ENCODE results near the gene TMPO.
A peak's percentile ranks its signal among the peaks of the same experiment; 100 is the strongest.
"Not testable (repeated sequence)": the region's sequence is repeated elsewhere in the genome, so short reads cannot be mapped to it uniquely, and the experiment has no call there.

TMPO gene

DNA sequence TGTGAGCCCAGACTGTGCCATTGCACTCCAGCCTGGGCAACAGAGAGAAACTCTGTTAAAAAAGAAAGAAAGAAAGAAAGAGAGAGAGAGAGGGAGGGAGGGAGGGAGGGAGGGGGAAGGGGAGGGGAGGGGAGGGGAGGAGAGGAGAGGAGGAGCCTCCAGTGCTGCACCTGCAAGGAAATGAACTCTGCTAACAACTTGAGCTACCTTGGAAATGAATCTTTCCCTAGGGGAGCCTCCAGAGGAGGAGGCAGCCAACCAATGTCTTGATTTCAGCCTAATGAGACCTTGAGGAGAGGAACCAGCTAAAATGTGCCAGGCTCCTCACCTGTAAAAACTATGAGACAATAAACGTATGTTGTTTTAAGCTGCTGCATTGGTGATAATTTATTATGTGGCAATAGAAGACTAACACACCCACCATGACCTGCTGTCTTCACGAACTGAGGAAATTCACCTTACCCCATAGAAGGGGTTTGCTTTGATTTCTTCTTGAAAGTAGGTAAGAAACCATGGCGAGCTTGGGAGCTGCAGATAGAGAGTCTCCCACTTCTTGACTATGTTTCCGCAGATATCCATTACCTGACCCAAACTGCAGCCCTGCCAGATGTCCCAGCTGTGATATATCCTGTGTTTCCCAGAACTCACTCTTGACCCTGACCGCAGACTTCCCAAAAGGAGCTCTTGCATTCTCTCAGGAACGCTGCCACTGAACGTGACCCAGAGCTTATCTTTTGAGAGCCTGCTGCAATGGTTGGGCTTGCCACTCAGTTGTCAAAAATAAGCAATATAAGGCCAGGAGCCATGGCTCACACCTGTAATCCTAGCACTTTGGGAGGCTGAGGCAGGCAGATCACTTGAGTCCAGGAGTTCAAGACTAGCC lies 31.5 kb upstream of the TMPO start:
- Histone ChIP-seq H3K9me3 (ENCODE audit: control insufficient read depth in 5 of 5, low read length in 5 of 5) (no peaks in the 10 kb centered on the region), H3K27ac (ENCODE audit: low read depth, low read length) (no peak overlapping the region), H3K36me3 (ENCODE audit: control insufficient read depth in 5 of 5, insufficient read depth in 5 of 5, low read length in 5 of 5) (no peaks in the 10 kb centered on the region), H3K4me3 (ENCODE audit: low read depth in 1 of 5, low read length in 5 of 5) (no peak overlapping the region), H3K9ac (ENCODE audit: low read length in 5 of 5) (no peak overlapping the region), H3K27me3 (ENCODE audit: control insufficient read depth in 5 of 5, insufficient read depth in 4 of 5, low read length in 5 of 5) (no peaks in the 10 kb centered on the region), H3K4me1 (ENCODE audit: control insufficient read depth in 5 of 5, insufficient read depth in 5 of 5, low read length in 5 of 5) (no peaks in the 10 kb centered on the region)

DNA sequence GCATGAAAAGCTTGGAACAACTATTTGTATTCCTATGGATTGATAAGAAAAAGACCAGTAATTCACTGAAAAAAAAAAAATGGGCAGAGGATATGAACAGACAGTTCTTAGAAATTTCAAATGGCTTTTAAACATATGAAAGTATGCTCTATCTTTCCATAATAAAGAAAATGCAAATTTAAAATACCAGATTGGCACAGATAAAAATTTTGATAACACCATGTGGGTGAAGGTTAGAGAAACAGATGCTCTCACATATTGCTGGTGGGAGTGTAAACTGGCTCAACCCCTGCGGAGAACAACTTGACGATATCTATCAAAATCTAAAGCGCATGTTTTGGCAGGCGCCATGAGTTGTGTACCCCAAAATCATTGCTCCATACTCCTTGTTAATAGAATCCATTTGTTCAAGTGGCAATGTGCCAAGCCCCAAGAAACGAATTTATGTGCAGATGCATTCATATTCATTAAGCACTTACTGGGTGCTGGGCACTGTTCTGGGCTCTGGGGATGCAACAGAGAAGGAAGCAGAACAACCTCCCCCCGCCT lies 29.5 kb upstream of the TMPO start:
- no peaks in the 10 kb centered on the region for H3K27me3 ChIP-seq (ENCODE audit: control insufficient read depth in 5 of 5, insufficient read depth in 4 of 5, low read length in 5 of 5)
- no peaks in the 10 kb centered on the region for H3K36me3 ChIP-seq (ENCODE audit: control insufficient read depth in 5 of 5, insufficient read depth in 5 of 5, low read length in 5 of 5)
- no peak overlapping the region for H3K27ac ChIP-seq (ENCODE audit: low read depth, low read length)
- no peak overlapping the region for H3K4me3 ChIP-seq (ENCODE audit: low read depth in 1 of 5, low read length in 5 of 5)
- peaks cover 0 to 5% (median 4%) of the 10 kb centered on the region in 5 donors for H3K4me1 ChIP-seq (ENCODE audit: control insufficient read depth in 5 of 5, insufficient read depth in 5 of 5, low read length in 5 of 5)
- no peak overlapping the region for H3K9ac ChIP-seq (ENCODE audit: low read length in 5 of 5)
- H3K9me3 ChIP-seq (ENCODE audit: control insufficient read depth in 5 of 5, low read length in 5 of 5), result no peaks in the 10 kb centered on the region

DNA sequence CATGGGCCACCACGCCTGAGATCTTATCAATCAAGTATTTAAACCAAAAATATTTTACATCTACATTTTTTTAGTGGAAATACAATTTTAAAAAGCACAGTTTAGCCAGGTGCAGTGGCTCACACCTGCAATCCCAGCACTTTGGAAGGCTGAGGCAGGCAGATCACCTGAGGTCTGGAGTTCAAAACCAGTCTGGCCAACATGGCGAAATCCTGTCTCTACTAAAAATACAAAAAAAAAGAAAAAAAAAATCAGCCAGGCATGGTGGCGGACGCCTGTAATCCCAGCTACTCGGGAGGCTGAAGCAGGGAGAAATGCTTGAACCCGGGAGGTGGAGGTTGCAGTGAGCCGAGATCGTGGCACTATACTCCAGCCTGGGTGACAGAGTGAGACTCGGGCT lies 27.0 kb upstream of the TMPO start:
- H3K27me3 ChIP-seq (ENCODE audit: control insufficient read depth in 5 of 5, insufficient read depth in 4 of 5, low read length in 5 of 5), result not testable (repeated sequence)
- peaks cover 0 to 14% (median 9%) of the 10 kb centered on the region in 5 donors for H3K4me1 ChIP-seq (ENCODE audit: control insufficient read depth in 5 of 5, insufficient read depth in 5 of 5, low read length in 5 of 5)

DNA sequence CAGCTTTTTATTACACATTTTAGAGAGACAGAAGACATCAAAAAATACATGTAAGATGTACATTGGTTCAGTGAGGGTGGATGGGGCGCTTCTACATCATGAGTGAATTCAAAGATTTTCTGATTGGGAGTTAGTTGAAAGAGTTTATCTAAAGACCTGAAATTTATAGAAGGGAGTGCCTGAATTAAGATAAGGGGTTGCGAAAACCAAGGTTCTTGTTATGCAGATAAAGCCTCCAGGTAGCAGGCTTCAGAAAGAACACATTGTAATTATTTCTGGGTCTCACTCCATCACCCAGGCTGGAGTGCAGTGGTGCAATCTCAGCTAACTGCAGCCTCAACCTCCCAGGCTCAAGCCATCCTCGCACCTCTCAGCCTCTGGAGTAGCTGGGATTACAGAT lies 26.2 kb upstream of the TMPO start:
- Histone ChIP-seq H3K27me3 (ENCODE audit: control insufficient read depth in 5 of 5, insufficient read depth in 4 of 5, low read length in 5 of 5) (no peaks in the 10 kb centered on the region), H3K4me1 (ENCODE audit: control insufficient read depth in 5 of 5, insufficient read depth in 5 of 5, low read length in 5 of 5) (peaks cover 0 to 14% (median 9%) of the 10 kb centered on the region in 5 donors), H3K4me3 (ENCODE audit: low read depth in 1 of 5, low read length in 5 of 5) (no peak overlapping the region), H3K9me3 (ENCODE audit: control insufficient read depth in 5 of 5, low read length in 5 of 5) (no peaks in the 10 kb centered on the region), H3K9ac (ENCODE audit: low read length in 5 of 5) (no peak overlapping the region), H3K27ac (ENCODE audit: low read depth, low read length) (no peak overlapping the region), H3K36me3 (ENCODE audit: control insufficient read depth in 5 of 5, insufficient read depth in 5 of 5, low read length in 5 of 5) (no peaks in the 10 kb centered on the region)

More for the DNA sequence above, 27.0 kb upstream of the TMPO start:
- H3K9me3 ChIP-seq (ENCODE audit: control insufficient read depth in 5 of 5, low read length in 5 of 5); H3K9ac ChIP-seq (ENCODE audit: low read length in 5 of 5); H3K36me3 ChIP-seq (ENCODE audit: control insufficient read depth in 5 of 5, insufficient read depth in 5 of 5, low read length in 5 of 5); H3K4me3 ChIP-seq (ENCODE audit: low read depth in 1 of 5, low read length in 5 of 5); H3K27ac ChIP-seq (ENCODE audit: low read depth, low read length): not testable (repeated sequence)

DNA sequence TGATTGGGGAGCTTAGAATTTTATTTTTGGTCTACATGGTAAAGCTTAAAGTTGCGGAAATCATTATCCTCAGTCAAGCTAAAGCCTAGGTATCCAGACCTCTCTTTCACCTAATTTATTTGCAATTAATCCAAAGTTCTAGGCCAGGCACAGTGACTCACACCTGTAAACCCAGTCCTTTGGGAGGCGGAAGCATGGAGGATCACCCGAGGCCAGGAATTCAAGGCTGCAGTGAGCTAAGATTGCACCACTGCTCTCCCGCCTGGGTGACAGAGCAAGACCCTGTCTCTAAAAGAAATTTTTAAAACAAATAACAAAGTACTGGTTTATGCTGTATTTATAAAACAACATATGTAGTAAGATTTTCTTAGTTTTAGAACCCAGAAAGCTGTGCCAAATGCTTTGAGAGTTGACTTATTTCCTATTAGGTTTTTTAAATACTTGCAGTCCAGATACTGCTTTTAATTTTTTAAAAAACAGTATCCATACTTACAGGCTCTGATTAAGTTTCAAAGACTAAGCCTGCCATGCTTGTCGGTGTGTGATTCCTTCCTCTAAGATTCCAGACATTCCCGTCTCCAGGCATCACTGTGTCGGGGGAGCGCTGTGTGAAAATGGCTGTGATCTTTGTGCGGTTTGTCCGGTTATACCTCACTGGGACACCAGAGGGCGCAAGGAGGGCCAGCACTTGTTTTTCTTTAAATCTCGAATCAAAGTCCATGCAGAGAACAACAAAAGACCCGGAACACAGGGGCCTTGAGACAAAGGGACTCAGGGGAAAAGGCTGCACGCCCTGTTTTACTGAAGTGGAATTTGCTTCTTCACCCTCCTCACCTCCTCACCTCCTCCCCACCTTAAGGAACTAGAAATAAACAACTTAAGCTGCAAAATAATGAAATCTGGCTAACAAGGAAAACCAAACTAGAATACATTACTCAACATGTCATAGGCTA lies 24.6 kb upstream of the TMPO start:
- no peaks in the 10 kb centered on the region for H3K36me3 ChIP-seq (ENCODE audit: control insufficient read depth in 5 of 5, insufficient read depth in 5 of 5, low read length in 5 of 5)
- no peak overlapping the region for H3K9ac ChIP-seq (ENCODE audit: low read length in 5 of 5)
- peaks cover 0 to 14% (median 9%) of the 10 kb centered on the region in 5 donors for H3K4me1 ChIP-seq (ENCODE audit: control insufficient read depth in 5 of 5, insufficient read depth in 5 of 5, low read length in 5 of 5)
- H3K9me3 ChIP-seq (ENCODE audit: control insufficient read depth in 5 of 5, low read length in 5 of 5), result no peaks in the 10 kb centered on the region
- H3K27ac ChIP-seq (ENCODE audit: low read depth, low read length), result no peak overlapping the region
- peak overlapping the region in 2 of 5 donors; percentile 4 to 19 for H3K4me3 ChIP-seq (ENCODE audit: low read depth in 1 of 5, low read length in 5 of 5)
- H3K27me3 ChIP-seq (ENCODE audit: control insufficient read depth in 5 of 5, insufficient read depth in 4 of 5, low read length in 5 of 5), result no peaks in the 10 kb centered on the region

DNA sequence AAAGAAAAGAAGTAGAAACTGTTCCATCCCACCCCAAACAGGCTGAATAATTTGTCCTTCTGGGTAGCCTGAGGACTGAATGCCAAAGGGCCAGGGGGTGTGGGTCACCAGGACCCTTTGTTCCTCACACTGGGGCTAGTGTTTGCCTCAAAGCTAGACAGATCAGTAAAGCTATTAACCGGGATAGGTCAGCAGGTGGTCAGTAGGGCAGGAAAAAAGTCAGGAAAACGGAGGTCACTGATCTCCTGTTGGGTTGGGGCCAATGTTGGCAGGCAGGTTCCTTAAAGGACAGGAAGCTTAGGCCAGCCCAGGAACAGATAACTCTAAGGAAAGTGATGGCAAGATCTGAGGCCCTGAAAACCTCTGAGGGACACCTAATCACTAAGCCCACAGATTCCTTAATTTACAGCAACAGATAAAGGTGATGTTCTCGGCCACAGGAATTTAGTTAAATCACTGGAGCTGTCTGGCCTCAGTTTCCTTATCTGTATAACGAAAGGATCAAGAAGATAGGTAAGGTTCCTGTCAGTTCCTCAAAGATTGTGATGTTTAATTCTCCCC lies 22.7 kb upstream of the TMPO start:
- no peak overlapping the region for H3K4me3 ChIP-seq (ENCODE audit: low read depth in 1 of 5, low read length in 5 of 5)
- no peaks in the 10 kb centered on the region for H3K9me3 ChIP-seq (ENCODE audit: control insufficient read depth in 5 of 5, low read length in 5 of 5)
- H3K9ac ChIP-seq (ENCODE audit: low read length in 5 of 5), result no peak overlapping the region
- no peak overlapping the region for H3K27ac ChIP-seq (ENCODE audit: low read depth, low read length)
- no peaks in the 10 kb centered on the region for H3K27me3 ChIP-seq (ENCODE audit: control insufficient read depth in 5 of 5, insufficient read depth in 4 of 5, low read length in 5 of 5)
- peaks cover 0 to 14% (median 9%) of the 10 kb centered on the region in 5 donors for H3K4me1 ChIP-seq (ENCODE audit: control insufficient read depth in 5 of 5, insufficient read depth in 5 of 5, low read length in 5 of 5)
- H3K36me3 ChIP-seq (ENCODE audit: control insufficient read depth in 5 of 5, insufficient read depth in 5 of 5, low read length in 5 of 5), result no peaks in the 10 kb centered on the region

DNA sequence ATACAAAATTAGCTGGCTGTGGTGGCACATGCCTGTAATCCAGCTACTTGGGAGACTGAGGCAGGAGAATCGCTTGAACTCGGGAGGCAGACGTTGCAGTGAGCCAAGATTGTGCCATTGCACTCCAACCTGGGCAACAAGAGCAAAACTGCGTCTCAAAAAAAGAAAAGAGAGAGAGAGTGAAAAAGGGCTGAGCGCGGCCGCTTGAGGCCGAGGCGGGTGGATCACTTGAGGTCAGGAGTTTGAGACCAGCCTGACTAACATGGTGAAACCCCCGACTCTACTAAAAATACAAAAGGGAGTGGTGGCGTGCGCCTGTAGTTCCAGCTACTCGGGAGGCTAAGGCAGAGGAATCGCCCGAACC lies 14.1 kb upstream of the TMPO start:
- not testable (repeated sequence) for H3K4me3 ChIP-seq (ENCODE audit: low read depth in 1 of 5, low read length in 5 of 5); H3K27me3 ChIP-seq (ENCODE audit: control insufficient read depth in 5 of 5, insufficient read depth in 4 of 5, low read length in 5 of 5); H3K9ac ChIP-seq (ENCODE audit: low read length in 5 of 5); H3K36me3 ChIP-seq (ENCODE audit: control insufficient read depth in 5 of 5, insufficient read depth in 5 of 5, low read length in 5 of 5); H3K9me3 ChIP-seq (ENCODE audit: control insufficient read depth in 5 of 5, low read length in 5 of 5); H3K27ac ChIP-seq (ENCODE audit: low read depth, low read length)
- peaks cover 0 to 15% (median 4%) of the 10 kb centered on the region in 5 donors for H3K4me1 ChIP-seq (ENCODE audit: control insufficient read depth in 5 of 5, insufficient read depth in 5 of 5, low read length in 5 of 5)

DNA sequence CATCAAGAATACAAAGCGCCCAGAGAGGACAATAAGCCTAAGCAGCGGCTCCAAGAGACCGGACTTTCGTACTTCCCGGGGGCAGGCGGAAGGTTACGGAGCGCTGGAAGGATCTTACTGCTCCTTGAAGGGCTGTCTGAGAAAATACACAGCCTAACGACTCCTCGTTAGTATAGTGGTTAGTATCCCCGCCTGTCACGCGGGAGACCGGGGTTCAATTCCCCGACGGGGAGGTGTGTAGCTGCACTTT lies 12.1 kb upstream of the TMPO start:
- peak overlapping the region; percentile 84 to 96 (median 93) for H3K4me3 ChIP-seq (ENCODE audit: low read depth in 1 of 5, low read length in 5 of 5)
- H3K9me3 ChIP-seq (ENCODE audit: control insufficient read depth in 5 of 5, low read length in 5 of 5), result no peaks in the 10 kb centered on the region
- H3K36me3 ChIP-seq (ENCODE audit: control insufficient read depth in 5 of 5, insufficient read depth in 5 of 5, low read length in 5 of 5), result no peaks in the 10 kb centered on the region
- peak overlapping the region; percentile 73 to 96 (median 89) for H3K9ac ChIP-seq (ENCODE audit: low read length in 5 of 5)
- H3K27me3 ChIP-seq (ENCODE audit: control insufficient read depth in 5 of 5, insufficient read depth in 4 of 5, low read length in 5 of 5), result no peaks in the 10 kb centered on the region
- H3K4me1 ChIP-seq (ENCODE audit: control insufficient read depth in 5 of 5, insufficient read depth in 5 of 5, low read length in 5 of 5), result peaks cover 0 to 15% (median 4%) of the 10 kb centered on the region in 5 donors
- peak overlapping the region; percentile 97 for H3K27ac ChIP-seq (ENCODE audit: low read depth, low read length)

DNA sequence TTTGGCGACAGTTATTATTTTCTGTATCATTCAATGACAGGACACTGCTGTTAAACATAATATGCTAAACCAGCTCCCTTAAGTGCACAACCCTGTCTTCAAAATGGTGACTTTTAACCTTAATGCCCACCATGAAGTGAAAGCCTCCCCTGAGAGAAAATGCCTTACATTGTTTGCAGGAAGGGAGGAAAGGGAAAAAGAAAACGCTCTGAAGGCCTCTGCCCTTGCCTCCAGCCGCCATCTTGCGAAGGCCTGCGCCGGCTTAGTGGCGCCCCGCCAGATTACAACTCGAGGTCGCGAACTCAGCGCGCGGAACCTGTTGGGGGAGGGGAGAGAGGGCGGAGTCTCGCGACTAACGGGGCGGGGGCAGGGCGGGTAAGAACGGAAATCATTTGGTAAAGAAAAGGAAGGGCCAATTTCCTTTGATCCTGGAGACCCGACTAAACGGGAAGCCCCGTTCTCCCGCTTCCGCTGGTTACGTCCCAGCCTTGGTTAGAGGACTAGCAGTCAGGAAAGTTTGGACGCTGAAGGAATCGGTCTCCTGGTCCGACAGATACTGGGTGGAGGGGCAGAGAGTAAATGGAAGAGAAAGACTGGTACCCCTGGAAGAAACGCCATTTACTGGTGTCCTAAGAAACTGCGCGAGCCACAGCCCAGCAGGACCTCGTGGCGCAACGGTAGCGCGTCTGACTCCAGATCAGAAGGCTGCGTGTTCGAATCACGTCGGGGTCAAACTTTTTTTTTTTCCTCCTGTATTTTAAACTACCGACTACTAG lies 11.6 kb upstream of the TMPO start:
- H3K4me3 ChIP-seq (ENCODE audit: low read depth in 1 of 5, low read length in 5 of 5), result peak overlapping the region; percentile 84 to 96 (median 93)
- H3K36me3 ChIP-seq (ENCODE audit: control insufficient read depth in 5 of 5, insufficient read depth in 5 of 5, low read length in 5 of 5), result no peaks in the 10 kb centered on the region
- peak overlapping the region; percentile 11 to 96 (median 89) for H3K9ac ChIP-seq (ENCODE audit: low read length in 5 of 5)
- H3K27ac ChIP-seq (ENCODE audit: low read depth, low read length), result peak overlapping the region; percentile 97
- H3K27me3 ChIP-seq (ENCODE audit: control insufficient read depth in 5 of 5, insufficient read depth in 4 of 5, low read length in 5 of 5), result no peaks in the 10 kb centered on the region
- peaks cover 0 to 15% (median 4%) of the 10 kb centered on the region in 5 donors for H3K4me1 ChIP-seq (ENCODE audit: control insufficient read depth in 5 of 5, insufficient read depth in 5 of 5, low read length in 5 of 5)
- H3K9me3 ChIP-seq (ENCODE audit: control insufficient read depth in 5 of 5, low read length in 5 of 5), result no peaks in the 10 kb centered on the region
